ENCODE measurements around the gene TBCD. TPM values are rescaled to one million over a fixed set of nuclear protein-coding genes. Genes with fewer than 3 reads are reported as not detected.

The TBCD gene
- total RNA-seq, 3 donors from 2014 or later = 45.4 to 65.9 (median 53.3) TPM

- Histone ChIP-seq H3K9me3 (no peaks in the 10 kb centered on the region), H3K27me3 (no peaks in the 10 kb centered on the region), H3K36me3 (no peaks in the 10 kb centered on the region), H3K27ac (no peak overlapping the region), H3K4me3 (no peak overlapping the region), H3K4me1 (no peaks in the 10 kb centered on the region)
- no peak for DNase-seq (ENCODE audit: low spot score in 2 of 2)
- intact Hi-C loops (cut with DNase I; ENCODE audit: low total_unique reads) = no loop called here
- no peak for TF ChIP-seq POLR2AphosphoS5 (IDR thresholded peaks at IDR 0.05)
- no peak for TF ChIP-seq CTCF (IDR thresholded peaks at IDR 0.05)
- TF ChIP-seq POLR2A (IDR thresholded peaks at IDR 0.05) = no peak
Measured at GRCh38 chr17:82926081-82926480, 174.2 kb downstream of the TBCD start.

- TF ChIP-seq POLR2A (IDR thresholded peaks at IDR 0.05) (no peak), POLR2AphosphoS5 (IDR thresholded peaks at IDR 0.05) (no peak), CTCF (IDR thresholded peaks at IDR 0.05) (no peak)
- intact Hi-C loops (cut with DNase I; ENCODE audit: low total_unique reads) = loop anchor here (1.0 kb wide), 1 partner anchor 42 kb away; no protein-coding TSS in a partner anchor
- Histone ChIP-seq H3K9me3 (no peaks in the 10 kb centered on the region), H3K27ac (no peak overlapping the region), H3K4me3 (no peak overlapping the region), H3K36me3 (no peaks in the 10 kb centered on the region), H3K4me1 (peaks cover 0 to 5% of the 10 kb centered on the region in 2 donors), H3K27me3 (no peaks in the 10 kb centered on the region)
- no peak for DNase-seq (ENCODE audit: low spot score in 2 of 2)
Measured at GRCh38 chr17:82926716-82927115, 174.9 kb downstream of the TBCD start.

- TF ChIP-seq POLR2A (IDR thresholded peaks at IDR 0.05) (no peak), POLR2AphosphoS5 (IDR thresholded peaks at IDR 0.05) (no peak), CTCF (IDR thresholded peaks at IDR 0.05) (no peak)
- H3K27ac ChIP-seq = no peak overlapping the region
- no peak overlapping the region for H3K4me3 ChIP-seq
- intact Hi-C loops (cut with DNase I; ENCODE audit: low total_unique reads) = loop anchor here (1.0 kb wide), 1 partner anchor 43 kb away; no protein-coding TSS in a partner anchor
- peaks cover 0 to 5% of the 10 kb centered on the region in 2 donors for H3K4me1 ChIP-seq
- H3K36me3 ChIP-seq = no peaks in the 10 kb centered on the region
- H3K9me3 ChIP-seq = no peaks in the 10 kb centered on the region
- no peak for DNase-seq (ENCODE audit: low spot score in 2 of 2)
- no peaks in the 10 kb centered on the region for H3K27me3 ChIP-seq
Measured at GRCh38 chr17:82927311-82927660, 175.4 kb downstream of the TBCD start.

GRCh38 chr17:82927661-82928601 lies 176.1 kb downstream of the TBCD start:
- Histone ChIP-seq H3K4me3 (no peak overlapping the region), H3K36me3 (no peaks in the 10 kb centered on the region), H3K27me3 (no peaks in the 10 kb centered on the region), H3K9me3 (no peaks in the 10 kb centered on the region), H3K4me1 (peaks cover 0 to 5% of the 10 kb centered on the region in 2 donors), H3K27ac (no peak overlapping the region)
- no peak for DNase-seq (ENCODE audit: low spot score in 2 of 2)
- intact Hi-C loops (cut with DNase I; ENCODE audit: low total_unique reads) = loop anchor here (1.0 kb wide), 1 partner anchor 44 kb away; no protein-coding TSS in a partner anchor
- TF ChIP-seq CTCF (IDR thresholded peaks at IDR 0.05) (no peak), POLR2A (IDR thresholded peaks at IDR 0.05) (no peak), POLR2AphosphoS5 (IDR thresholded peaks at IDR 0.05) (no peak)

DNA sequence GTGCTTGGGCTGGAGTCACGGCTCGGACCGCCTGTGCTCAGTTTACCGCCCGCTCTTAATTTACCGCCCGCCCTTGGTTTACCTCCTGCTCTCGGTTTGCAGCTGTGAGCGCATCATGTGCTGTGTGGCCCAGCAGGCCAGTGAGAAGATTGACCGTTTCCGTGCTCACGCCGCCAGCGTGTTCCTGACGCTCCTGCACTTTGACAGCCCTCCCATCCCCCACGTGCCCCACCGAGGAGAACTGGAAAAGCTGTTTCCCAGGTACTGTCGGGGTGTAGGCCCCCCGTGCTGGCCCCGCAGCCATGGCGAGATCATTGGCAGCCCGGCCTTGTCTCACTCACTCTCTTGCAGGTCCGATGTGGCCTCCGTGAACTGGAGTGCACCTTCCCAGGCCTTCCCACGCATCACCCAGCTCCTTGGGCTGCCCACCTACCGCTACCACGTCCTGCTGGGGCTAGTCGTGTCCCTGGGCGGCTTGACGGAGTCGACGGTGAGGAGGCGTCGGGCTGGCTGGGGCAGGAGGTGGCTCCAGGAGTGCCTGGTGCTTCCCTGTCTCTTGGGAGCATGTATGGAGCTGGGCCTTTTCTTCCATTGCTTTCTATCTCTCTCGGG lies 177.3 kb downstream of the TBCD start:
- Histone ChIP-seq H3K4me1 (peaks cover 0 to 5% of the 10 kb centered on the region in 2 donors), H3K27ac (no peak overlapping the region), H3K9me3 (no peaks in the 10 kb centered on the region), H3K36me3 (no peaks in the 10 kb centered on the region), H3K4me3 (no peak overlapping the region), H3K27me3 (no peaks in the 10 kb centered on the region)
- no peak for DNase-seq (ENCODE audit: low spot score in 2 of 2)
- TF ChIP-seq POLR2AphosphoS5 (IDR thresholded peaks at IDR 0.05) = no peak
- no peak for TF ChIP-seq CTCF (IDR thresholded peaks at IDR 0.05)
- no peak for TF ChIP-seq POLR2A (IDR thresholded peaks at IDR 0.05)
- intact Hi-C loops (cut with DNase I; ENCODE audit: low total_unique reads) = no loop called here

Data from breast epithelium (tissue), 4 donors.